Esophagus muscularis mucosa (tissue), 4 donors: ENCODE results near the gene SIVA1.

Experiments used
- EP300 ChIP-seq: sonication (generic); formaldehyde crosslinking; IDR thresholded peaks from one replicate; pipeline ENCODE4 v1.6.1; 2017; ENCODE audit warnings: antibody characterized with exemption
- POLR2A ChIP-seq: fragments of 450-650 bp; IDR thresholded peaks from one replicate; pipeline ENCODE4 v1.6.1; 2017; ENCODE audit warnings: antibody characterized with exemption, moderate library complexity, mild to moderate bottlenecking, low read depth
- TF ChIP-seq, protein P1 (sequence below), 3 experiments: fragments of 200-600 bp in 2 of 3; fragments of 450-650 bp in 1 of 3; sonication (generic) in 2 of 3; IDR thresholded peaks; one replicate each; pipeline ENCODE4 v1.5.1; 2017 to 2019; ENCODE audit warnings: antibody characterized with exemption in 3 of 3, mild to moderate bottlenecking in 2 of 3, moderate library complexity in 1 of 3

DNA sequence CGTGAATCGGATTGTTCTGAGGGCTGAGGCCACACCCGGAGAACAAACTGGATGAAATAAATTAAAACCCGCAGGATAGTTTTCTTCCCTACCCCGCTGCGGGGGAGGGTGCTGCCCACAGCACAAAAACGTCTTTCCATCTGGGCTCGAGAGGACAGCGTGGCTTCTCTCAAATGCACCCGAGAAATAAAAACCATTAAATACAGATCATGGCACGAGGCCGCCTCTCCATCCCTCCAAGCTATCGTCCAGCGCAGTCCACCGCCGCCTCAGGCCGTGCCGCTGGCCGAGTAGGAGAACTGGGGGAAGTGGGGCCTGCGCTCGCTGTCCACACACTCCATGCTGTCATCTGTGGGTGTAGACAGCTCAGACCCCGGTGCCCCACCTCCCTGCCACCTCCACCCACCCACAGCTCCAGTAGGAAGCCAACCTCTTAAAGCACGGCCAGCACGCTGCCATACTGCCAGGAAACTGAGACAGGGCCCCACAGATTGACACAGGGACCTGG is 17.2 kb downstream of the SIVA1 start:
- TF ChIP-seq, protein P1, sequence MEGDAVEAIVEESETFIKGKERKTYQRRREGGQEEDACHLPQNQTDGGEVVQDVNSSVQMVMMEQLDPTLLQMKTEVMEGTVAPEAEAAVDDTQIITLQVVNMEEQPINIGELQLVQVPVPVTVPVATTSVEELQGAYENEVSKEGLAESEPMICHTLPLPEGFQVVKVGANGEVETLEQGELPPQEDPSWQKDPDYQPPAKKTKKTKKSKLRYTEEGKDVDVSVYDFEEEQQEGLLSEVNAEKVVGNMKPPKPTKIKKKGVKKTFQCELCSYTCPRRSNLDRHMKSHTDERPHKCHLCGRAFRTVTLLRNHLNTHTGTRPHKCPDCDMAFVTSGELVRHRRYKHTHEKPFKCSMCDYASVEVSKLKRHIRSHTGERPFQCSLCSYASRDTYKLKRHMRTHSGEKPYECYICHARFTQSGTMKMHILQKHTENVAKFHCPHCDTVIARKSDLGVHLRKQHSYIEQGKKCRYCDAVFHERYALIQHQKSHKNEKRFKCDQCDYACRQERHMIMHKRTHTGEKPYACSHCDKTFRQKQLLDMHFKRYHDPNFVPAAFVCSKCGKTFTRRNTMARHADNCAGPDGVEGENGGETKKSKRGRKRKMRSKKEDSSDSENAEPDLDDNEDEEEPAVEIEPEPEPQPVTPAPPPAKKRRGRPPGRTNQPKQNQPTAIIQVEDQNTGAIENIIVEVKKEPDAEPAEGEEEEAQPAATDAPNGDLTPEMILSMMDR (IDR thresholded peaks at IDR 0.05), result no peak
- TF ChIP-seq POLR2A, result no peak
- TF ChIP-seq EP300, result no peak
